ENCODE data around the gene TGM2.

TGM2 gene

DNA sequence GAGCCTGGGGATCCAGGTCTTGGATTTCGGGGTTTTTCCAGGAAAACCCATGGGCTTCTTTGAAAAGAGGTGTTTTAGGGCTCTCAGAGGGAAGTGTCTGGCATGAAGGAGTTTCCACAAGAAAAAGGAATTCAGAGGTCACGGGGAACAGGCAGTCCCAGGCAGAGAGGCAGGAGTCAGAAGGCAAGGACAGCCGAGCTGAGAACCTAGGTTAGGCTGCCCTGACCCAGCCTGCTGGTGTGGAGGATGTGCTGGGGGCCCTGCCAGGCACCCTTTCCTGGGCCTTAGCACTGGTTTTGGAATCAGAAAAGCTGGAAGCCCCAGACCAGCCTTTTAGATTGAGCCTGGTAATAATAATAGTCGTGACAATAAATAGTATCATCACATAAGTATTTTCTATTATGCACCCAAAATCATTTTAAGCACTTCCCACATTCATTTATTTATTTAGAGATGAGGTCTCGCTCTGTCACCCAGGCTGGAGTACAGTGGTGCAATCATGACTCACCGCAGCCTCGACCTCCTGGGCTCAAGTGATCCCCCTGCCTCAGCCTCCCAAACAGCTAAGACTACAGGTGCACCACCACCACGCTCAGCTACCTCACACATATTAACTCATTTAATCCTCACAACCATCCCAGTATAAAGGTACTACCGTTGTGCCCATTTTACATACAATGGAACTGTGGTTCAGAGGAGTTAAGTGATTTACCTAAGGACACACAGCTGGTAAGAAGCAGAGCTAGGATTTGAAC, 19.9 kb downstream of the TGM2 start:
- no peak for DNase-seq (ENCODE audit: low read depth in 2 of 2)

DNA sequence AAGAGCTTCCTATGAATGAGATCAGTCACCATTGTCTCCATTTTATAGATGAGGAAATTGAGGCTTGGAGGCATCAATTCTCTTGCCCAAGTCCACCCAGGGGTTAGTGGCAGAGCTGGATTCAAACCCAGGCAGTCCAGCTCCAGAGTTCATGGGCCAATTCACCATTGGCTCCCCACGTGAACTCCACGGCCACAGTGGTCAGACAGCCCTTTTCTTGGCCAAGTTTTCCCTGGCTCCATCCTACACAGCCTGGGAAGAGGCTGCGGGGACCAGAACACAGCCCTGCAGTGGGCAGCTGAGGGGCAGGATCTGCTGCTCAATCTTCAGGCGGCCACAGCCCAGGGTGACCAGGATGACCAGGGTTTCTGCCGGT, 20.5 kb downstream of the TGM2 start:
- no peak for DNase-seq (ENCODE audit: low read depth in 2 of 2)

DNA sequence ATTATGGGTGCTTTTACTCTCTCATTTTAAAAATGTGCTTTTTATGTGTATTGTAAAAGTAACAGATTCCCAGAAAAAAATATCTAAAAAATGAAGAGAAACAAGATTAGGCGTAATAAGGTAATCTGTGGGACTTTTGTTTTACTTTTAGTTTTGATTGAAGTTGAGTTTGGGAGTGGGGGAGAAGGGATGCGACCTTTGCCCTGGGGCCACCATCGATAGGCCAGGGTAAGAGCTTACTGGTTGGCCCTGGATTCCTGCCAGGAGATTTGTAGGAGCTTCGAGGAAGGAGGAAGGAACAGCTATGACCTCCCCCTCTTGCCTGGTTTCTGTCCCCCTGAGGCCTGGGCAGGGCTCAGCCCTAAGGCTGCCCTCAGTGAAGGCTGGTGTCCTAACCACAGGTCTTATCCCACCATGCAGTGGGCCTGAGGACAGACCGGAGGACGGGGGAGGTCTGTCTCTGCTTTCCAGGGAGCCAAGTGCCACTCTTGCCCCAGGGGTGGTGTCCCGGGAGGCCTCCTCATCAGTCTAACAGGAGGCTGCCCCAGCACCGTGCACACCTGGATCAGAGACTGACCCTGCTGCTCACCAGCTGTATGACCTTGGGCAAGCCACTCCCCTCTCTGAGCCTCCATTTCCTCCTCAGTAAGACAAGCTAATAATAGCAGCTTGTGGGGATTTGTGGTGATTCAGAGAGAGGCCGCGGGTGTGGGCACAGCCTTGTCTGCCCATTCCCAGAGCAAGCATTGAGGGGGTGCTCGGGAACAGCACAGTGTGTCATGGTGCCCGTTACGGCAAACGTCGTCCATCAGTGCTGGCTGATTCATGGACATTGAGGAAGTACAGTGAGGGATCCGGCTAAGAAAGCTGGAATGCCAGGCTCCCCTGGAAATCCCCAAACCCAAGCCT, 21.2 kb downstream of the TGM2 start:
- no peak for DNase-seq (ENCODE audit: low read depth in 2 of 2)

DNA sequence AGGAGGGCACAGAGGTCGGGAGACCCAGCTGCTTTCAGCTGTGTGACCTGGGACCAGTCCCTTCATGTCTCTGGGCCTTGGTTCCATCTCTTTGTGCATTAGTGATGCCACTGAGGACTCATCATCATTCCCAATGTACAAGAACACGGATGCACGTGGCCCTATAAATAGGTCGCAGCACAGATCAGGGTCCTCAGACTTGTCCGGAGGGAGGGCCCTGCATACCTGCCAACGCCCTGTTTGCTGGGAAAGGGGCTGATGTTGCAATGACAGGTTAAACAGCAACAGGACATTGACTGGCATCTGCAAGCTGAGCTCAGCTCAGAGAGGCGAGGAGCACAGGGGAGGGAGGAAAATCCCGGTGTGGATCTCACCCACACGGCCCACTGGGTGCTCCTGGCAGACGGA, 21.8 kb downstream of the TGM2 start:
- DNase-seq (ENCODE audit: low read depth in 2 of 2) = no peak

DNA sequence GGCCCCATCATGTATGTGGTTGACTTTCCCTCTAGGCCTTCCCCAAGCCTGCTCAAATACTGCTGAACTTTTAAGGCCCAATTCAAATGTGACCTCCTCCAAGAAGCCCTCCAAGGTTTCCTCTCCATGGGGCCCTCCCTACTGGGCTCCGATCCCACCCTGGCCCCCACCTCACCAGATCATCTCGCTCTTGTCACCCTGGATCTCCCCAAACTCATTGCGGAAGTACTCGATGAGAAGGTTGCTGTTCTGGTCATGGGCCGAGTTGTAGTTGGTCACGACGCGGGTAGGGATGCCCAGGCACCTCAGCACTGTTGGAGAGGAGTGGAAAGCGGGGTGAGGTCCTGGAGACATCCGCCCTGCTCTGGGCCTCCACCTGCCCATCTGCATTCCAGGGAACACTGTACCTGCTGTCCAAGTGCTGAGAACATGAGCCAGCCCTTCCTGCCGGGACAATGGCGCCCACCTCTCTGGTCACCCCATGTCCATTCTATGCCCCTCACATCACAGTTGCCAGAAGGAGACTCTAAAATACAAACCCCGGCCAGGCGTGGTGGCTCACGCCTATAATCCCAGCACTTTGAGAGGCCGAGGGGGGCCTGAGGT, 23.1 kb downstream of the TGM2 start:
- no peak for DNase-seq (ENCODE audit: low read depth in 2 of 2)

DNA sequence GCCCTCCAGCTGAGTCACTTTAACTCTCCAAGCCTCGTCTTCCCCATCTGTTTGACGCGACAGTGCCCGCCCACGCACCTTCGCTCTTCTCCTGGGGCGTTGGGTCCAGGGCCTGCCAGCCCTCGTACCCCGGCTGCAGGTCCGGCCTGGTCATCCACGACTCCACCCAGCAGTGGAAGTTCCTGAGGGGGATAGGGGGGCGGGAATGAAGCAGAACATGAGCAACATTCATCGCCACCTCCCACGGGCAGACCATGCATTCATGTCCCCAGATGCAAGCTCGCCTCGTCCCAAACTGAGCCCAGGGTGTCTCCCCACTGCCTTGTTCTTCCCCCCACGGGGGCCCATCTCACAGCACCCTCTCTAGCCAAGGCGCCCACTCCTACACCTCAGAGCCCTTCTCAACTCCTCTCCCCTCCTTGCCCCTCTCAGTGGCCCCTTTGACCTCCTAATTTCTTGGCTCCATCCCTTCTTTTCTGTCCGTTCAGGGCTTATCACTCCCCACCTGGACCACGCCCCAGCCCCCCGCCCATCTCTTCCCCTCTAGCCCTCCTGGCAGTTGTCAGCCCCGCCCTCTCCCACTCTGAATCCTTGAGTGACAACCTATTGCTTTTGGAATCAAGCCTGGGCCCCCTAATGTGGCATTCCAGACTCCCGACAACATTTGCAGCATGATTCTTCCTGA, 23.7 kb downstream of the TGM2 start:
- no peak for DNase-seq (ENCODE audit: low read depth in 2 of 2)

DNA sequence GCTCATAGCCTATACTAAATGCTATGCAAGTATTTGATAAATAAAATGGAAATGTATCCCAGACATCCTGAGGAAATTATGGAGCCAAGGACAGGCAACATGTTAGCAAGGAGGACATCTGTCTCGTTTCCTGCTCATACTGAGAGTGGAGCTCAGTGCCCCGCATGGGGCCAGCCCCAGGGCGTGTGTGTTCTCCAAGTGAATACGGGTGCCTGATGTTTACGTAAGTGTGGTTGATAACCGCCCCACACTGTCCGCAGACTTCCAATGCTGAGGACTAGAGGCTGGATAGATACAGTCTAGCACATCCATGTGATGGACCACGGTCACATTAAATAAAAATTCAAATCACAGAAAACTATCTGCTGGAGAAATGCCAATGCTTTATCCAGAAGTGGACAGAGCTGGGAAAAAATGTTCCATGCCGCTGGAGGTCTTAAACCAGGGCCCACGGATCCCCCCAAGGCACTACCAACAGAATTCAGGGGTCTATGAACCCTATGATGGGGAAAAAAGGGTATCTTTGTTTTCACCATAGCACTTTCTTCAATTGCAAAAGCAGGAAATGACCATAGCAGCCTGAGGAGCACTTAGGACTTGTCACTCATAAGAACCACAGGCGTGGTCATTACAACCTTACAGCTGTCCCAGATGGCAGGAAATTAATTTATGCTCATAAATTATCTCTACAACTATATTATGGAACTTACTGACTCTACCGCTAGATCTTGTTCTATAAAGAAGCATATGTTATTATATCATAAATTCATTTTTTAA, 24.9 kb downstream of the TGM2 start:
- DNase-seq (ENCODE audit: low read depth in 2 of 2) = no peak

DNA sequence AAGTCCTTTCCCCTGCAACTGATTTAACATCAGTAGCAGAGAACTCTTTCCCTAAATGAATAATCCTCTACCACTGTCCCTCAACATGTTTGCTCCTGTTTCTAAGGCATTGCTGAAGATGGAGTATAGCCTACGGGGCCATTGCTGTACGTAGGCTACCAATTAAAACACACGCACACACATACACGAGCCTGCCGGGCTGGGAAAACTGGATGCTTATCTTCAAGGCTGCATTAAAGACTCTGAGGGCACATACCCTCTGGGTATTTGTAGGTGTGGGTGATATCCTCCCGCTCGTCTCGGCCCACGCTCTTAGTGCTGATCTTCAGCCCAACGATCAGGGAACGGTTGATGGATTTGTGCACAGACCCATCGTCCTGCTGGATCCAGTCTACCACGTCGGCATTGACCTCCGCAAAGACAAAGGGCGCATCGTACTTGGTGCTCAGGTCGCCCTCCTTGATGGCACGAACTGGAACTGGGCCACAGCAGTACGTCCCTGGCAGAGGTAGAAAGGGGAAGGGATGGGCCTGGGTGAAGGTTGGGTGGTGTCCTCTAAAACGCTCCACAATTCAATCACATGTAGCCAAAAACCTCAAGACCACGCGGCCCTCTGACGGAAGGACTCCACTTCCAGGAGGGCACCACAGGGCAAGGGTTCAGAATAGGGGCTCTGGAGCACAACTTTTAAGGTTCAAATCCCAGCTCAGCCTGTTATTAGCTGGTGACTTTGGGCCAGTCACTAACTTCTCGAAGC, 25.7 kb downstream of the TGM2 start:
- no peak for DNase-seq (ENCODE audit: low read depth in 2 of 2)

DNA sequence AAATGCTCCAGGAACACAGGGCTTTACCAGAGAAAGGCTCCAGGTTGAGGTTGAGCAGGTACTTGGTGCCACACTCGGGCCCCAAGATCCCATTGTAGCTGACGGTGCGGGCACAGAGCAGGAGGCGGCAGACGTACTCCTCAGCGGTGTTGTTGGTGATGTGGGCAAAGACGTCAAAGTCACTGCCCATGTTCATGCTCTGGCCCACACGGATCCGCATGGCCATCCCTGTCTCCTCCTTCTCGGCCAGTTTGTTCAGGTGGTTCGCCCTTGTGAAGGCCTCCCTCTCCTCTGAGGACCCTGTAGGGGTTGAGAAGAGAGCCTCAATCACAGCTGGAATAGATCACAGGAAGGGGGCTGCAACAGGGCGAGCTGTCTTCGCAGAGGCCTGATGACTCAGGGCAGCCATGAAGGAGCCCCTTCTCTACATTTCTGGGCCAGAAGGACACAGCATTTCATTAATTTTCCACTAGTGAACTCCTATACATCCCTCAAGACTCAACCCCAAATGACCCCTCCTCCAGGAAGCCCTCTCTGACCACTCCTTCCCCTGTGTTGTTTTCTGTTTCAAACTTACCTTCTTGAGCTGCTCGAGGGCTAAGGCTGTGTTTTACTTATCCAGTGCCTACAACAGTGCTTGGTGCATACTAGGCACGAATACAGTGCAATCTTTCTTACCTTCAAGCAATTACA, 26.8 kb downstream of the TGM2 start:
- no peak for DNase-seq (ENCODE audit: low read depth in 2 of 2)

DNA sequence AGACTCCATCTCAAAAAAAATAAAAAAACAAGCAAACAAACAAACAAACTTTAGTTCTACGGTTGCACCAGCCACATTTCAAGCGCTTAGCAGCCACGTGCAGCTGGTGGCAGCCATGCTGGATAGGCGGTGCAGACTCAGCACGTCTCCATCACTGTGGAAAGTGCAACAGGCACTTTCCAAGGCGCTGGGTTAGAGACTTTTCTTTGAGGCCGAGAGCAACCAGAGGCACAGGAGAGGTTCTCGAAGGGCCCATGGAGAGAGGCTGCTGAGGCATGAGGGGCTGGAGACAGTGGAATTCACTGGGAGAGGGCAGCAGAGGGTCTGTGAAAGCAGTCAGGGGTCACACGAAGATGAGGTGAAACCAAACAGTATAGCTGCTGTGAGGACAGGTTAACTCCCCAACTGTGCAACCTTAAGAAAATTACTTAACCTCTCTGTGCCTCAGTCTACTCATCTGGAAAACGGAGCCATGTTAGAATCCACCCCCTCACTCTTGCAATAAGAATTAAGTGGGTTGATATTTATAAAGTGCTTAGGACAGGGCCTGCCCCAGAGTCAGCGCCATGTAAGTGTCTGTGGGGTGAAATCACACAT, 27.5 kb downstream of the TGM2 start:
- DNase-seq (ENCODE audit: low read depth in 2 of 2) = no peak

DNA sequence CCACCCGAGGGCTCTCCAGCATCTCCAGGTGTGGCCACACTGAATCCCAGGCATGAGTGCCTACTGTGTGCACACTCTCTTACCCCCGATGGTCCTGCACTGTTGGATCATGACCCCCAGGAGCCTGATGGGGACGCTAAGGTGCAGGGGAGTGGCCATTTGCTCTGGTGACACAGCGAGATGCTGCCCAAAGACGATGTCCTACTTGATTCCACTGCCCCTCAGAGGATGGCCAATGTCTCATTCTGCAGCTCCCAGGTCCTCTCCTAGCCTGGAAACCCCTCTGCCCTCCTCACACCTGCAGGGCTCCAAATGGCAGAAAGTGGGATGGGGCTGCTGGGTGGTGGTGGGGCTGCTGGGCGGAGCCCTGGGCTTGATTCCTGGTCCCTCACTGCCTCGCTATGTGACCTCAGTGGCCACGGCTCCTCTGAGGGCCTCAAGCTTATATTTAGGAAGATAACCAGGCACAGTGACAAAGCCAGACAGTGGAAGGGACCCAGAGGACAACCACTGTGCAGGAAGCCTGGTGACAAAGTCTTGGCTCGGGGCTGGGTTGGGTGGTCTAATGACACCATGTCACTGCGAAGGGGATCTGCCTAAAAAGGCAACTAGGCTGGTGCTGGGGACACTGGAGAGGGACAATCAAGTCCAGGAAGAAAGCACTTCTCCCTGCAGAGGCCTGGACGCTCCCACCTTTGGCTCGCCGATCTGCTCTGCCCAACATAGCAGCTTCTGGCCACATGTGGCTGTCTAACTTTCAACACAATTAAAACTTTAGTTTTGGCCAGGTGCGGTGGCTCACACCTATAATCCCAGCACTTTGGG, 28.4 kb downstream of the TGM2 start:
- no peak for DNase-seq (ENCODE audit: low read depth in 2 of 2)

DNA sequence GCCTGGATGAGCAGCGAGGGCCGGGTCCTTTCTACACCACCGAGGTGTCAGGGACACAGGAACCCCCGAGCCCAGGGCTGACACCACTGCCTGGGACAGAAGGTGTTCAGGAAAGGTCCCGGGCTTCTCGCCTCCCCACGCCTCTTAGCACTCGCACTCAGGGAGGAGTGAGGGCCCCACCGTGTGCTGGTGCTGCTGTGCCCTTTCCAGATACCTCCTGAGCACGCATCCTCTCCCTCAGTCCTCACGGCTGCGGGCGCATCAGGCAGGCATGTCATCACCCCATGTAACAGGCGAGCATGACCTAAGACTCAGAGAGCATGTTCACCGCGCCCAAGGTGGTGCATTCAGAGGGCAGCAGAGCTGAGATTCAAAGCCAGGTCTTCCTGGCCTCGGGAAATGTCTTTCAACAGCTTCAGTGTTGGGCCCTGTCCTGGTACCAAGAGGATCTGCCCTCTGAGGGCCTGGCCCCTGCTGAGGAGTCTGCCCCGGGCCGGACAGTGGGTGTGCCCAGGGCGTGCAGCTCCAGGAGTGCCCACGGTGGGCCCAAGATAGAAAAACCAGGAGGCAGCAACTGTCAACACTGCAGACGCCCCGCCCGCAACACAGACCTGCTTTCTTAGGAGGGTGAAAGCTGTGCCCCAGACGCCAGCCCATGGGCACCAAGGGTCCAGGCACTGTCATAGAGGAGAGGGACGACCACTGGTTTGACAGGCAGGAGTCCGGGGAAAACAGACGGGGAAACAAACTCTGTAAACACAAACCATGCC, 29.2 kb downstream of the TGM2 start:
- DNase-seq (ENCODE audit: low read depth in 2 of 2) = no peak

DNA sequence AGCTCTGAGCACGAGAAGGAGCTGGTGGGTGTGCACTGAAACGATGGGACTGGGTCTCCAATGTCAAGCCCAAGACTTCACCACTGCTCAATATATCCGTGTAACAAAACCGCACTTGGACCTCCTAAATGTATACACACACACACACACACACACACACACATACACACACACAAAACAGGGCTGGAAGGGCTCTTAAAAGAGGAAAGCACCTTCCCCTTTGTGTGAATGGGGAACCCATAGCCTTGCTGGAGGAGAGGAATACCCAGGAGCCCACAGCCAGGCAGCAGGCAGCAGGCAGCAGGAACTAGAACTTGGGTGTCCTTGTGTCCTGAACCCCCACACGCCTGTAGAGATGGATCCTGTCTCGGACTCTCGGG, 29.8 kb downstream of the TGM2 start:
- DNase-seq (ENCODE audit: low read depth in 2 of 2) = no peak

DNA sequence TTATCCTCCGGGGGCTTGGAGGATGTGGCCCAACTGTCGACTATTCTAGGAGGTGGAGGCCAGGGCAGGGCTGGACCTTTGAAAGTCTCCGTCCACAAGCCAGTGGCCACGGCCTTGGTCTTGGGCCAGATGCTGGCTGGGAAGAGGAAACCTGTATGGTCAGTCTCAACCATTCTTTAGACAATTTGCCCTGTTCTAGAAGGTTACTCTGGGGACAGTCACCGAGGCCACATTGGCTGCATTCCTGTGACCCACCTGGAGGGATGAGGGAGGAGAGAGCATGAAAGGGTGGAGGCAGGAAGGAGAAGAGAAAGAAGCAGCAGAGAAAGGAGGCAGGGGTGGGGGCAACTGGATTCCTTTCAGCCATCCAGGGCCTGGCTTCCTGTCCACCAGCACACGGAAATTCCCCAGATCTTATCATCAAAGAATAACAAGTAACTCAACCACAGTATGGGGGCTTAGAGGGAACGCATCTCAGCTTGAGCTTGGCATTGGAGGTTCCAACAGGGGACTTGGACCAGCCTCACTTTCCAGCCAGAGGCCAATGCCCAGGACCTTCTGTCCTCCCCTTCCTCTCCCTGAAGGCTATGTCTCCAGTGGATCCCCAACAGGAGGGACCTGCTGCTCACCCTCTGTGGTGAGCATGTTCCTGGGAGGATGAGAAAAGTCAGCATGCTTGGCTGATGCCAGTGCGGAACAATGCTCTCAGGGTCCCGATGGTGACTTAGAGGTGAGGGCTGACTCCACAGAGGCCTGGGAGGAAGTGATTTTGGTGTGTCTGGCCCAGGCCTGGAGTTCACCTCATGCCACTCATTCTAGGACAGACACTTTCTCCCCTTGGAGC, 30.4 kb downstream of the TGM2 start:
- DNase-seq (ENCODE audit: low read depth in 2 of 2) = no peak

DNA sequence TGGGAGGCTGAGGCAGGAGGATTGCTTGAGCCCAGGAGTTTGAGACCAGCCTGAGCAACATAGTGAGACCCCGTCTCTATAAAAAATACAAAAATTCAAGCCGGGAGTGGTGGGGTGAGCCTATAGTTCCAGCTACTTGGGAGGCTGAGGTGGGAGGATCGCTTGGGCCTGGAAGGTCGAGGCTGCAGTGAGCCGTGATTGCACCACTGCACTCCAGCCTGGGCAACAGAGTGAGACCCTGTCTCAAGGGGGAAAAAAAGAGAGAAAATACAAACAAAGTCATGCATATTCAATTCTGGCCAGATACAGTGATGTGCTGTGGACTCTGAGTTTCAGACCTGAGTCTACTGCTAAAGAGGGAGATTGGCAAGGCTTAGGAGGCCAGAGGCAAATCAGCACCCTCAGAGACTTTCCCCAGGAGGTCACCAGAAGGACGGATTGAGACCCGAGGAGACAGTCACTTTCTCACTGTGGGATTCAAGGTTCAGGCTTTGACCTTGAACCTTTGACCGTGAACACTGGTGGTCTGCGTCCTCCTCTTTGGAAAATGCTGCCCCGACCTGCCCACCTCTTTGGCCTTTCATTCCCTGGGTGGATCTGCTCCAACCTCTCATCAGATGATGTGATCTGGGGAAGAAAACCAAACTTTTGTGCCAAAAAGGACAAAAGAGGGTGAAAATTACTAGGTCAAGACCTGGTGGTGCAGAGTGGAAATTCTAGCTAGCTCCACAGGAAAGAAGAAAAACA, 31.2 kb downstream of the TGM2 start:
- no peak for DNase-seq (ENCODE audit: low read depth in 2 of 2)

DNA sequence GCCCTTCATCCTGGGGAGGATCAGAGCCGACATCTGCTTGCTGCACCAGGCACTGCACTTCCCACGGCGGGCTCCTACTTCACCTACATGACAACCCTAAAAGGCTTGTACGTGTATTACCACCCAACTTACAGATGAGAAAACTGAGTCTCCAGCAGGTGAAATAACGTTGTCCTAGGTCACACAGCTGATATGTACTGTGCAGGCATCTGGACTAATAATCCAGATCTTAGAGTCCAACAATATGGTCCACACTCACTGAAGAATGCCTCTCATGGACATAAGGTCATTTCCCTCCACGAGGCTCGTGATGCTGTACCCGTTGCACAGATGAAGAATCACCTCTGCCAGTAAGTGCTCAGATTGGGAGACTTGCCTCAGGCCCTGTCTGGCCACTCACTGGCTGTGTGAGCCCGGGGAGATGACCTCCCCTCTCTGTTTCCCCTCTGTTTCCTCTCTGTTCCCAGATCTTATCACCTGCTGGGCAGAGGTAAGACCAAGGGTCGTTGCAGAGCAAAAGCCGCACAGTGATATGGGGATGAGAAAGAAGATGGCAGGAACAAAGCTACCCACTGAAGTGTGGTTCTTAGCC, 32.1 kb downstream of the TGM2 start:
- DNase-seq (ENCODE audit: low read depth in 2 of 2) = no peak

Measured in stimulated activated CD4-positive, alpha-beta T cell treated with anti-CD3 and anti-CD28 coated beads, Interleukin-1b, Interleukin-23, amount 100 ng/mL, for 4 hours (primary cell).